OCI-LY7 (cell line): ENCODE data around the gene RAB21. TPM values are rescaled to one million over a fixed set of nuclear protein-coding genes. Genes with fewer than 3 reads are reported as not detected.

Experiments used
- Bru-seq: library from RNA; stranded (reverse); fragments of 400-500 nt; gene quantifications from one replicate; lab custom pipeline; 2021; lab: Mats Ljungman, UMichigan
- BruChase-seq, 2 experiments: library from RNA; stranded (reverse); fragments of 400-500 nt; gene quantifications; one replicate each; lab custom pipeline; 2021; lab: Mats Ljungman, UMichigan
- BruUV-seq: library from RNA; stranded (reverse); fragments of 400-500 nt; replicated peaks from 2 replicates; lab custom pipeline; 2021; lab: Mats Ljungman, UMichigan
- CTCF ChIA-PET: fragments of 300-600 bp; sonication (Branson Sonifier 250); formaldehyde crosslinking; loops from one replicate; lab custom pipeline; 2022; ENCODE audit warnings: antibody characterized with exemption; ENCODE audit not compliant: unreplicated experiment; lab: Charles Lee
- POLR2A ChIA-PET: fragments of 300-600 bp; sonication (Branson Sonifier 250); formaldehyde crosslinking; loops from one replicate; lab custom pipeline; 2022; ENCODE audit warnings: antibody characterized with exemption; lab: Charles Lee
- DNase-seq: peaks from one replicate; pipeline ENCODE4 v3.0.0-alpha.2; 2015; ENCODE audit warnings: low spot score
- H2AFZ ChIP-seq: fragments of 200-600 bp; sonication (generic), shearing (Covaris generic); 2 replicates; pipeline ENCODE4 v1.6.1; 2014; ENCODE audit warnings: mild to moderate bottlenecking, antibody characterized with exemption, low read length, moderate library complexity
- H3K27ac ChIP-seq: fragments of 200-600 bp; sonication (generic); 2 replicates; pipeline ENCODE4 v1.5.1; 2014; ENCODE audit warnings: mixed run types, low read depth, mild to moderate bottlenecking, moderate library complexity, low read length, inconsistent platforms; ENCODE audit not compliant: poor library complexity, severe bottlenecking
- H3K36me3 ChIP-seq: fragments of 200-600 bp; sonication (generic); 2 replicates; pipeline ENCODE4 v1.6.1; 2014; ENCODE audit warnings: mild to moderate bottlenecking, antibody characterized with exemption, low read length, moderate library complexity, mixed read lengths; ENCODE audit not compliant: insufficient read depth
- H3K4me1 ChIP-seq: fragments of 200-600 bp; sonication (generic); 2 replicates; pipeline ENCODE4 v1.5.1; 2014; ENCODE audit warnings: mild to moderate bottlenecking, low read length; ENCODE audit not compliant: insufficient read depth, poor library complexity, severe bottlenecking
- H3K4me2 ChIP-seq: fragments of 200-600 bp; sonication (generic); 2 replicates; pipeline ENCODE4 v1.6.1; 2014; ENCODE audit warnings: mild to moderate bottlenecking, low read length
- H3K4me3 ChIP-seq: fragments of 200-600 bp; sonication (generic); 2 replicates; pipeline ENCODE4 v1.5.1; 2014; ENCODE audit warnings: mild to moderate bottlenecking, low read depth, low read length; ENCODE audit not compliant: poor library complexity, severe bottlenecking
- H3K79me2 ChIP-seq: fragments of 200-600 bp; sonication (generic); 2 replicates; pipeline ENCODE4 v1.6.1; 2016; ENCODE audit warnings: low read depth, mild to moderate bottlenecking, low read length, moderate library complexity, mixed read lengths; ENCODE audit not compliant: insufficient read depth
- H3K9me2 ChIP-seq: fragments of 200-600 bp; sonication (generic); 2 replicates; pipeline ENCODE4 v1.6.1; 2016; ENCODE audit warnings: mild to moderate bottlenecking, low read length, mixed read lengths; ENCODE audit not compliant: insufficient read depth
- H3K9me3 ChIP-seq: fragments of 200-600 bp; sonication (generic); 2 replicates; pipeline ENCODE4 v1.6.1; 2014; ENCODE audit warnings: mild to moderate bottlenecking, mixed run types, low read length, mixed read lengths
- H4K20me1 ChIP-seq: fragments of 200-600 bp; sonication (generic); 2 replicates; pipeline ENCODE4 v1.6.1; 2014; ENCODE audit warnings: mild to moderate bottlenecking, antibody characterized with exemption, low read length, moderate library complexity, mixed read lengths; ENCODE audit not compliant: insufficient read depth
- EZH2phosphoT487 ChIP-seq: fragments of 200-600 bp; sonication (generic); IDR thresholded peaks from 2 replicates; pipeline ENCODE4 v1.6.1; 2018; ENCODE audit warnings: low read depth, borderline replicate concordance, mild to moderate bottlenecking, mixed run types, antibody characterized with exemption, low read length, moderate library complexity, mixed read lengths
- intact Hi-C: fragments of 100-400 bp; cut with micrococcal nuclease; formaldehyde crosslinking; loops from one replicate; pipeline ENCODE4 v1.10.0; 2022; ENCODE audit not compliant: unreplicated experiment
- long read RNA-seq: library from polyadenylated mRNA; stranded (forward); transcript quantifications from one replicate; pipeline ENCODE4 v2.0.0, GENCODE V29; 2022
- total RNA-seq, 2 experiments: library from RNA; depleted of rRNA in 1 of 2; stranded (reverse); fragments of >200 nt in 1 of 2; shearing (Covaris generic) in 1 of 2; gene quantifications; 2 replicates each; pipeline ENCODE4 v1.2.3, GENCODE V29; 2014 to 2022
- TF ChIP-seq, protein P1 (sequence below): fragments of 200-600 bp; sonication (generic); conservative IDR thresholded peaks from 2 replicates; pipeline ENCODE4 v1.5.1; 2014; ENCODE audit warnings: mild to moderate bottlenecking, antibody characterized with exemption, low read length, moderate library complexity, mixed read lengths

The RAB21 gene, protein sequence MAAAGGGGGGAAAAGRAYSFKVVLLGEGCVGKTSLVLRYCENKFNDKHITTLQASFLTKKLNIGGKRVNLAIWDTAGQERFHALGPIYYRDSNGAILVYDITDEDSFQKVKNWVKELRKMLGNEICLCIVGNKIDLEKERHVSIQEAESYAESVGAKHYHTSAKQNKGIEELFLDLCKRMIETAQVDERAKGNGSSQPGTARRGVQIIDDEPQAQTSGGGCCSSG
- 11.7 and 18.2 TPM in 2 replicates for total RNA-seq (2014; rRNA removed; shearing (Covaris generic))
- 46.6 and 52.8 TPM in 2 replicates for total RNA-seq (2022)
- percentile 90 among the genes with signal in this experiment for Bru-seq, nascent RNA
- BruChase-seq, experiment 1, labeled RNA remaining after a 6-hour chase: percentile 78 among the genes with signal in this experiment
- percentile 90 among the genes with signal in this experiment for BruChase-seq, experiment 2, labeled RNA remaining after a 2-hour chase
- long read RNA-seq, full-length matches to known transcripts: 93 of 104 reads
- long read RNA-seq, partial matches to known transcripts: 3 of 104 reads
- long read RNA-seq, other reads (novel, unspliced or antisense): 8 of 104 reads

DNA sequence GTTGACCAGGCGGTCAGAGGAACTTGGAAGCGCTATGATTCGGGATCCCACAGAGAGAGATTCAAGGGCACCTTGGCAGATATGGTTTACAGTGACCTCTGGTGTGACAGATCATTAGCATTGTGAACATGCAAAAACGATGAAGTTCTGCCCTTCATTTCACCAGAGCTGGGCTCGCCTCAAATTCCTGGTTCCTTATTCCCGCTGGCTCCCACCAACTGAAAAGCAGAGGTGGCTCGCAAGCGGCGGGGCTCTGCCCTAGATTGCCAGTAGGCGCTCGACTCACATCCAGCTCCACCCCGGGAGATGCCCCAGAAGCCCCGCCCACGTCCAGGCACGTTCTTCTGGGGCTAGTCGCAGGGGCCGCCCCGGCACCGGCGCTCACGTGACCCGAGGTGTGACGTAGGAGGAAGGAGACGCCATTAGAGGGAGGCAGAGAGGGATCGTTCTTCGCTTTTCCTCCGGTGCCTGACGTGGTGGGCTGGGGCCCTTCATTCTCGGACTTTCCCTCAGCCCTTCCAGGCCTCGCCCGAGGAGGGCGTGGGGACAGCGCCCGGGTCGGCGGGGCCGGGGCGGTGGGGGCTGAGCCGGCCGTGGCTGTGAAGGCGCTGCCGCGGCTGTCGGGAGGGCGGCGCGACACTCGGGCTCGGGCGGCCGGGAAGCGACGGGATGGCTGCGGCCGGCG, at the start of gene RAB21:
Gene RAB21, plus strand, starts transcription at position 403 of the 685 bp plus-strand sequence. Its CDS starts 267 bp downstream, at position 670.
- H3K36me3 ChIP-seq: peaks cover 33% of the 10 kb centered on the region
- no peaks in the 10 kb centered on the region for H3K9me2 ChIP-seq
- BruUV-seq: no TSS peak
- H3K9me3 ChIP-seq: peaks cover 14% of the 10 kb centered on the region
- ChIA-PET CTCF (interaction anchor here (1.0 kb wide), 1 partner anchor 102 kb away, joined by 3 read pairs; no protein-coding TSS in a partner anchor), POLR2A (interaction anchor here (0.6 to 2.5 kb wide), 9 partner anchors 9 to 343 kb away, joined by 3 to 9 read pairs (median 3); partner anchors contain the start of genes THAP2 and ZFC3H1)
- peak; percentile 98 for DNase-seq
- H3K79me2 ChIP-seq: peaks cover 46% of the 10 kb centered on the region
- H3K4me1 ChIP-seq: peaks cover 22% of the 10 kb centered on the region
- peak within 1 kb of the TSS; percentile 96 for H3K4me3 ChIP-seq
- peak within 1 kb of the TSS; percentile 96 for H2AFZ ChIP-seq
- TF ChIP-seq, protein P1, sequence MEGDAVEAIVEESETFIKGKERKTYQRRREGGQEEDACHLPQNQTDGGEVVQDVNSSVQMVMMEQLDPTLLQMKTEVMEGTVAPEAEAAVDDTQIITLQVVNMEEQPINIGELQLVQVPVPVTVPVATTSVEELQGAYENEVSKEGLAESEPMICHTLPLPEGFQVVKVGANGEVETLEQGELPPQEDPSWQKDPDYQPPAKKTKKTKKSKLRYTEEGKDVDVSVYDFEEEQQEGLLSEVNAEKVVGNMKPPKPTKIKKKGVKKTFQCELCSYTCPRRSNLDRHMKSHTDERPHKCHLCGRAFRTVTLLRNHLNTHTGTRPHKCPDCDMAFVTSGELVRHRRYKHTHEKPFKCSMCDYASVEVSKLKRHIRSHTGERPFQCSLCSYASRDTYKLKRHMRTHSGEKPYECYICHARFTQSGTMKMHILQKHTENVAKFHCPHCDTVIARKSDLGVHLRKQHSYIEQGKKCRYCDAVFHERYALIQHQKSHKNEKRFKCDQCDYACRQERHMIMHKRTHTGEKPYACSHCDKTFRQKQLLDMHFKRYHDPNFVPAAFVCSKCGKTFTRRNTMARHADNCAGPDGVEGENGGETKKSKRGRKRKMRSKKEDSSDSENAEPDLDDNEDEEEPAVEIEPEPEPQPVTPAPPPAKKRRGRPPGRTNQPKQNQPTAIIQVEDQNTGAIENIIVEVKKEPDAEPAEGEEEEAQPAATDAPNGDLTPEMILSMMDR: no peak; the same call in 1 of the 2 replicates
- no peak for TF ChIP-seq EZH2phosphoT487
- peaks cover 19% of the 10 kb centered on the region; the same call in 1 of the 2 replicates for H4K20me1 ChIP-seq
- peak within 1 kb of the TSS; percentile 66 for H3K27ac ChIP-seq
- intact Hi-C loops: loop anchor here (1.0 to 2.0 kb wide), 3 partner anchors 66 to 92 kb away; partner anchors contain the start of genes TBC1D15 and ZFC3H1
- H3K4me2 ChIP-seq: peak within 1 kb of the TSS; percentile 93

DNA sequence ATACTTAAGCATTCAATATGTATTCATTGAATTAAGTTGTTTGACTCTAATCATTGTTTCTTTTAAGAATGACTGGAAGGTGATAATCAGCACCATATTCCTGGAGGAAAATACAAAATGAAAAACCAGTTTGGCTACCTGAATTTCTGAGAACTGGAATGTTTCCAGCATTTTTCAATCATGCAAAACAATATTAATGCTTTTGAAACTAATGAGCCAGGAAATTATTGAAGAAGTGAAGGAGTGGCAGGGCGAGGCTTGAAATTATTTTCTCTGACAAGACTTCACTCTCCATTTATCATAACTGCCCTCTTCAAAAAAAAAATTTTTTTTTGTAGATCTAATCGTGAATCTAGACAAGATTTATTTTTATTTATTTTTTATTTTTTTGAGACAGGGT, 49.7 kb upstream of the RAB21 start:
- Histone ChIP-seq H2AFZ (no peak overlapping the region), H4K20me1 (no peaks in the 10 kb centered on the region), H3K4me2 (no peak overlapping the region), H3K79me2 (no peaks in the 10 kb centered on the region), H3K4me3 (no peak overlapping the region), H3K9me3 (no peaks in the 10 kb centered on the region), H3K9me2 (no peaks in the 10 kb centered on the region), H3K36me3 (peaks cover 77% of the 10 kb centered on the region), H3K27ac (no peak overlapping the region), H3K4me1 (no peaks in the 10 kb centered on the region)
- TF ChIP-seq, protein P1: no peak
- no peak for TF ChIP-seq EZH2phosphoT487
- DNase-seq: no peak
- intact Hi-C loops: no loop called here
- BruUV-seq: no TSS peak
- ChIA-PET POLR2A (no interaction called here), CTCF (no interaction called here)
